CD4-positive, alpha-beta T cell treated with Interferon alpha-2 for 1 hour (primary cell): ENCODE data around the gene SCGN.

Source experiments
- DNase-seq, 2 donors: peaks; one replicate each; pipeline ENCODE4 v3.0.0-alpha.2; 2020 to 2022

The SCGN gene

DNA sequence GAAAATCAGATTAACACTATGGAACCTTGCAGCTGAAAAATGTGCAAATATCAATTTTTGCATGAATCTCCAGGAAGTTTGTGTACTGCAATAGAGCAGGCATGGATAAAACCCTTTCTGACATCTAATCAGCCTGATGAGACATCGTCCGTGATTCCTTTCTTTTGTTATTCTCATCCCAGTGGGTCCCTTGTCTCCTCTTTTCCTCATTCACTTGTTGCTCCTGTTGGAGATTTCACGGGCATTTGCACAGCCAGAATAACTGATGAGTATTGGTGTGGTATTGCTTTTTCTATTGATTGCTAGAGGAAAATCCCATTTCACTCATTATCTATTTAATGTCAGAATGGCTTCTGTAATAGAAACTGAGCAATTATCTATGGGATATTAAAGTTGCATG is 39.9 kb downstream of the SCGN start:
- DNase-seq: no peak

DNA sequence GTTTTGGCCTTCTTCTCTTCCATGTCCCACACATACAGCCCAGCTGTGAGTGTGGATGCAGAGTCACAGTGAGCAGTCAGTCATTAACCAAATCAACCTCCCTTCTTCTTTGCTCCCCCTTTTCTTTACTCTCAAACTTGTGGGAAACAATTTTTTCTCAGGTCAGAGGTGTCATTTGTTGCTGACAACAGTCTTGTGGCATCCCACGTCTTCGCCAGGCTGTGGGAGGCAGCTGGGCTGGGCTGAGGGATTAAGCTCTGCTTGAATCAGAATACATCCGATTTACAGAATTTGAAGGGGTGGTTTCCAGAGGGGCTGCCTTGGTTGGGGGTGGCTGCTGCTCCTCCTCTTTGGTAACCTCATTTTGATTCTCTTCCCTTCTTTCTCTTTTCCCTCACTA is 40.5 kb downstream of the SCGN start:
- DNase-seq: no peak

DNA sequence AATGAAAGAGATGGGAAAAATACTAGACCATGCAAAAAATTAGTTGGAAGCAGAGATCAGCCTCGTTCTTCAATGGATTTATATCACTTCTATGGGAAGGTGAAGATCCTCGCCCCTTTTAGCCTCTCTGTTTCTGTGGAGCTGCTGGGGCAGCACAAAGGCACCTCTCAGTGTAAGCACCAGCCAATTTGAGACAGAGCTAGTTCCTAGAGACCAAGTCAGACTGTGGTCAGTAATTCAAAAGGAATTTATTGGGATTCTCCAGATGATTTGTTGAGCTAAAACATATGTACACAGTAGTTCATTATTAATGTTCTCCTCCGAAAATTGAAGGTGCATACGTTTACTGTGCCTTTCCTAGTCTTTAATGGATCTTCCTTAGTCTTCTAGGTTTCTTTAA is 42.4 kb downstream of the SCGN start:
- no peak for DNase-seq

DNA sequence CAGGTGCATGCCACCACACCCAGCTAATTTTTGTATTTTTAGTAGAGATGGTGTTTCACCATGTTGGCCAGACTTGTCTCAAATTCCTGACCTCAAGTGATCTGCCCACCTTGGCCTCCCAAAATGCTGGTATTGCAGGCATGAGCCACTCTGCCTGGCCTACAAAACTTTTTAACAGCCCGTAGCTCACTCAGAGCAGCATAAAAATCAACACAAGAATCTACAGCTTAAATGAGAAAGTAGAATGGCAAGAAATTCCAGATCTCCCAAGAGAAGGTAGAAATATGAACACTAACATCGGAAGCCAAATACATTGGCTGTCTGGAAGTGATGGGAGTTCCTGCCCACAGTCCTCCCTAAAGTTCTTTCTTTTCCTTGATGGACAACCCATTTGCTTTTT is 43.7 kb downstream of the SCGN start:
- no peak for DNase-seq

DNA sequence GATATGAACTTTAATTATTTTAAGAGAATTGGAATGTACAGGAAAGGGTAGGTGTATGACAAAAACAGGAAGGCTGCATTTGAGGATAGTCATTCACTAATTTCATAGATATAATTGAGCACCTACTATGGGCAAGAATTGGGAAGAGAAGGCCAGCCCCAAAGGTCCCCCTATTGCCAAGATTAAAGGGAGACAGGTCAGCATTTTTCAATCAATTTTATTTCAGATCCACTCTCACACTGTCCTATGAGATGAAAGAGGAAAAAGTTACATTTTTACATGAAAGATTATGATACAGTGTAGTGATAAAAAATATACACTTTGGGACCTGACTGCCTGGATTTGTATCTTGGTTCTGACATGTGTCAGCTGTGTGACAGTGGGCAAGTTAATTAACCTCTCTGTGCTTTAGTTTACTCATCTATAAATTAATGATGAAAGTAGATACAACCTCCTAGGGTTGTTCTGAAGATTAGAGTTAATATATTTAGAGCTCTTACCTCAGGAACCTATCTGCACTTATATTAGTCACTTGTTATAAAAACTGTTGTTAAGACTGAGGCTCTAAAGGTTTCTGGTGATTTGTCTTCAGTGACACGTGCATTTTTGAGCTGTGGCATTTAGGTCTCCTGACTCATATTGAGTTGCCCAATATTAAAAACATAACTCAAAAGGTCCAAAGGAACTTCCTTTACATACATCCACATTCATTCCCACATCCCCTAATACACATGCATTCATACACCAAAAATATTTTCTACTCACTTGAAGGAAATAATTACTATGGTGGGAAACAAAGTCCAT is 45.7 kb downstream of the SCGN start:
- DNase-seq: no peak

DNA sequence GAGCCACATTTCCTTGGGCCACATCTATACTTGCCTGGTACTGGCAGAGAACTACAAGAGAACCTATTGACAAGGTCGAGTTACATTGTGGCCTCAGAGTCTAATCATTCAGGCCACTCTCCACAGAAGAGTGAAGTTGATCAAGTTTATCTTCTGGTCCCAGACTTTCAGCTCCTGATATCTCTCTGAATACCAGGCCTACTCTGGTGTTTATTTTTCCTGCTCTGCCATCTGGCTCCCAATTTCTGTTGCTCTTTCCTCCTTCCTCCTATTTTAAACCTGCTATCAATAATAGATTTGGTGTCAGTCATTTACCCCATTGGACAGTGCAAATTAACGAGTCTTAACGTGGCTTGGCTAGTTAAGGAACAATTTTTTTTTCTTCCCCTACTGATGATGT is 46.6 kb downstream of the SCGN start:
- no peak for DNase-seq

DNA sequence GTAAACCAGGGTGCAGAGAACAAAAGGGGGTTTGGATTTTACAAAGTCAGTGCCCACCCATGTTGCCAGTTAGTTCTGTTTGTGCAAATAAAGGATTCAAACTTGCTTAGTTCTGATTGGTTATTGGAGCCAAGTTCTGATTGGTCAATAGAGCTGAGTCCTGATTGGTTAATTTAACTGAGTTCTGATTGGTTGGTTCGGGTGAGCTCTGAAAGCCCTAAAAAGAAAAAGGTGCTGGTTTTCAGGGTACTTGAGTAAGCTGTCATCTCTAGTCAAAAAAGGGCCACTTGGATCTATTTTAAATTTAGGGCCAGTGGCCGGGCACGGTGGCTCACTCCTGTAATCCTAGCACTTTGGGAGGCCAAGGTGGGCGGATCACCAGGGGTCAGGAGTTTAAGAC is 47.6 kb downstream of the SCGN start:
- no peak for DNase-seq

DNA sequence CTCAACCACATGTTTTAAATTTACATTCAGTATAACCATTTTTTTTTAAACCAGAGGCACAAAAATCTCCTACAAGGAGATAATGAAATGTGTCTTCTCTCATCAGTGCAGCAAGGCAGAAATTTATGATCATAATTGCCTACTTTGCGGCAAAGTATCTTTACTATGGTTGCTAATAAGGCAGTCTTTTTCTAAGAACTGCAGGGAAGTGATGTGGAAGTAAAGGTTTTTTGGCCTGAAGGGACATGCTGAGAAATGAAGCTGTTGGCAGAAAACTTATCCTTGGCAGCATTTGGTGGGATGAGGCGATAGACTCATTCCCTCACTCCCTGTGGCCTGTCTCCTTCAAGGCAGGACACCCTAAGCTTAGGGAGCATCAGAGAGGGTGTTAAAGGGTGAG is 48.7 kb downstream of the SCGN start:
- no peak for DNase-seq

DNA sequence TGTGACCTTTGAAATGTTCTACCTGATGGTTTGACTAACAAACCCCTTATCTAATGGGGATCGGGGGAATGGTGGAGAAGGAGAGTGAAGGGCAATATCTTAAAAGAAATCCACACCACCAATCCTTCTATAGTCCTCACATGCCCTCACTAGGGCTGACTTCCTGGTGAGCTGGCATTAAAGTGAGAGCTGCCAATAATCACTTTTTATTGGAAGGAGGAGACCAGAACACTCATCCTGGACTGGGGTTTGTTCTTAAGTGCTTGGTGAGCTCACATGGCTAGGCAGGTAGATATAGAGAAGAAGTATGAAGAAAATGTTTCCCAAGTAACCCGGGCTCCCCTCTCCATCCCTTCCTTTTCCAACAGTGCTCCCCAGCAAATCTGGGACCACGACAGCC is 49.8 kb downstream of the SCGN start:
- no peak for DNase-seq

DNA sequence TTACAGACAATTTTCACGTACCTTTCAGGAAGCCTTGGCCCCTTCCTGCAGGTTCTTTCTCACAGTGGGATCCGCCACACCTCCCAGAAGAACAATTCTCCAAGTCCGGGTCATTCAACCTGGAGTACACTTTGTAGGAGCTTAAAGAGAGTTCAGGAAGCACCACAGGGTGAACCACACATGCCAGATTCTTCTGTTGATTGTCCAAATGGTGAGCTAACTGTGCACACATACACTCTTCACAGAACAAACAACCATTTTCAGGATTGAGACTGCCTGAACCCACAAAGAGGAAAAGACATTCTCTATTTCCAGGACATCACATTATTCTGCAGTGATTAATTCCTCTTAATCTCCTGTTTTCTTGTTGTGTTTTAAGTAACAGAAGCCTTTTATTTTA is 51.0 kb downstream of the SCGN start:
- no peak for DNase-seq

DNA sequence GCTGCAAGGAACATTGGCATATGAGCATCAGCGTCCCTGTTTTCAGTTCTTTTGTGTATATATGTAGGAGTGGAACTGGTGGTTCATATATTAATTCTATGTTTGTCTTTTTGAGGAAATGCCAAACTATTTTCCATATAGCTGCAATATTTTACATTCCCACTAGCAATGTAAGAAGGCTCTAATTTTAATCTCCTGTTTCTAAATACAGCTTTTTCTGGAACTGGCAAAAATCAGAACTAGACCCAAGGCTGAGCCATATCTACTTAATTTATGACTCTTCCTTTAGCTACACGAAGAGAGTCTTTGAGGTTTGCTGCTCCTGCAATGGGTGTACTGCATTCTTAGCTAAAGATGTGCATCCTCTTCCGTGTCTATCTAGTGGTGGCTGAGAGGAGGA is 52.0 kb downstream of the SCGN start:
- no peak for DNase-seq

DNA sequence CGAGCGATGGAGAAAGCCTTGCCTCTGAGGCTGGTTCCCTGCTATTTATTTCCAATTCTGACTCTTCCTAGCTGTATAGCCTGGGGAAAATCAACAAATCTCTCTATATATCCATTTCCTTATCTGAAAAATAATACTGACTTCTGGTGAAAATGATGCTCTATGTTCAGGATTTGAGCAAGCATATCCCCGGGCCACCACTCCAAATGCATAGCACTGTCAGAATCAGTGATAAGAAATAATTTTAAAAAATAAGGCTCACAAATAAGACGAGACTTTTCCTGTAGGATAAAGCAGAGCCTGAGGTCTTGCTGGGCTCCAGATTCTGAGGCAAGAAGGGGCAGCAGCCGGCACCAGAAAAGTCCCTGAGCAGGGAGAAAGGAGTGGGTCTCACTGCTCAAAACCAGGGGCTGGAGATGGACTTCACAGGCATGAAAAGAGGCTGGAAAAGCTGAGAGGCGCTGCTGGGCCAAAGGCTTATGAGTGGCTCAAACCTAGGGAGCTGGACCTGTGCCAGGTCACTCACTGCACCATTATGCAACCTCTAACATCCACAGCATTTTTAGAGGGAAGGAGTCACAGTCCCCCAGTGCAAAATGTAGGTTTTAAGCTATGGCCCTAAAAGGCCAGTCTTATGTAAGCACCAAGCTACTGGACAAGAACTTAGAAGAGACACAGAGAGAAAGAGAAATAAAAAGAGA is 54.4 kb downstream of the SCGN start:
- DNase-seq: no peak

DNA sequence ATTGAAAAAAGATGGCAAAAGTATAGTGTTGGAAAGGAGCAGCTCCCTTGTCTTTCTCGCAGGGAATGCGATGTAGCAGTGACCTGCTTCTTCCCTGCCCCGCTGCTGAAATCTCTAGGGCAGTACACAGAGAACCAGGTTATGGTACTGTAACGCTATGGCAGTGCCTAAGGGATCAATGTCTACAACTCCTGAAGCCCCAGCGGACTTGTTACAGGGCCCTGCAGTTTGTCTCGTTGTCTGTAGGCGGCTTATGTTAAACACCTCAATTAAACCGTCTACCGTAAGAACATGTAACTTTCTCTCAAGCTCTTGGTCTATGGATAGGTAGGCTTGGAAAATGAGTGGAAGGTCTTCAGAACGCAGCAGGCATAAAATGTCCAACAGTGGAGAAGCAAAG is 57.7 kb downstream of the SCGN start:
- DNase-seq: no peak

DNA sequence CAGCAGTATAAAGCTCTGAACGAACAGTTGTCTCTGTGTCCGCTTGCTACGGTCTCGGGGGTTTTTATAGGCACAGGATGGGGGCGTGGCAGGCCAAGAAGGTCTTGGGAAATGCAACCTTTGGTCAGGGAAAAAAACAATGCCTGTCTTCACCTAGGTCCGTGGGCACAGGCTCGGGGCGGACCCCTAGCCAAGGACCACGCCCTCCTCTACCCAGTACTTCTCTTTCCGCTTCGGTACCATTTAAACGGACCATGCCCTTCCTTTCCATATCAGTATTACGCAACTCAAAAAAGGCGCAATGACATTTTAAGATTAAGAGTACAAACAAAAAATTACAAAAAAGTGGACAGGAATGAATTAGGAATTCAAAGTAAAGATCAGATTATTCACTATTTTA is 58.3 kb downstream of the SCGN start:
- DNase-seq: no peak

DNA sequence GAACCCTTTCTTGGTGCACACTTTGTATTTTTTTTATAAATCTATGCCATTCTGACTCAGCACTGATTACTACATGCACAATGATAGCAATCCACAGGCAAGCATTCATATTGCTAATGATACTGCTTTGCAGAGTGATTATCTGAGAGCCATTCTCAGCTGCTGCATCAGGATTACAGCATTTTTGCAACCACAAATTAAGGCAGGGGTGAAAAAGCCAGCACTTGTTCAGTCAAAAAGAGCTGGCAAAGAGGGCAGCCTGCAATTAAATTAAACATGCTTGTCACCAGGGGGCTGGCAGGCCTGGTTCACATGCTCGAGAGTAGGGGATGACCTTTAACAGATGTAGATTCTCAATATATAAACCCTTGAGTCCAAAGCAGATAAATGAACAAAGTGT is 61.8 kb downstream of the SCGN start:
- no peak for DNase-seq

DNA sequence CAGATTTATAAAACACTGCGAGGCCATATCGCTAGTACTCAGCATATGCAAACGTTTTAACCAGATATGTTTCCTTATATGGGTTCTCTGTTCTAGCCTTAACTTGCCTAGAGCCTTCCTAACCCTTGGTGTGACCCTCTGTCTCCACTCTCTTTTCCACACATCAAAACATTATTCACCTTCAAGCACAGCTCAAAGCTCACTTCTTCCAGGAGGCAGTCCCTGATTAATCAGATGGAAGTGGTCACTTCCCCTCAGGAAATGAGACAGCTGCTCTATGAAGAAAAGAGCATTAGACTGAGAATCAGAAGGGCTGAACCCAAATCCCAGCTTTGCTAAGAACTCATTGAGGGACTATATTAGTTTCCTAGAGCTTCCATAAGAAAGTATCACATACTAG is 62.8 kb downstream of the SCGN start:
- DNase-seq: no peak

DNA sequence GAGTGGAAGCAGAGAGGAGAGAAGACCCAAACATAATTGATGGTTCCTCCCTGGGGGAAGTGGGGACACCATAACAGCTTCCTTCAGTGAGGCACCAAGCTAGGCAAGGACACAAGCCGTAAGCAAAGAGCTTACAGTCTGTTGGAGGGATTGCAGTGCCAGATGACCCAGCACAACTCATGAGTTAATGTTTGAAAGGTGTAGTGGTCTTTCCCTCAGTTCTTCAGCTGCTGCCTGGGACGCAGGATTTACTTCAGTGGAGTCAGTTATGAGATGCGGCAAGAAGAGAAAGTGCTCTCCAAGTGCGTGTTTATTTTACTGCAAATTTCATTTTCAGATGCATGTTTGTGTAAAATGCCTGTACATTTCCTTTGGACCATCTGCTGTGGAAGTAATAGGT is 63.8 kb downstream of the SCGN start:
- no peak for DNase-seq

DNA sequence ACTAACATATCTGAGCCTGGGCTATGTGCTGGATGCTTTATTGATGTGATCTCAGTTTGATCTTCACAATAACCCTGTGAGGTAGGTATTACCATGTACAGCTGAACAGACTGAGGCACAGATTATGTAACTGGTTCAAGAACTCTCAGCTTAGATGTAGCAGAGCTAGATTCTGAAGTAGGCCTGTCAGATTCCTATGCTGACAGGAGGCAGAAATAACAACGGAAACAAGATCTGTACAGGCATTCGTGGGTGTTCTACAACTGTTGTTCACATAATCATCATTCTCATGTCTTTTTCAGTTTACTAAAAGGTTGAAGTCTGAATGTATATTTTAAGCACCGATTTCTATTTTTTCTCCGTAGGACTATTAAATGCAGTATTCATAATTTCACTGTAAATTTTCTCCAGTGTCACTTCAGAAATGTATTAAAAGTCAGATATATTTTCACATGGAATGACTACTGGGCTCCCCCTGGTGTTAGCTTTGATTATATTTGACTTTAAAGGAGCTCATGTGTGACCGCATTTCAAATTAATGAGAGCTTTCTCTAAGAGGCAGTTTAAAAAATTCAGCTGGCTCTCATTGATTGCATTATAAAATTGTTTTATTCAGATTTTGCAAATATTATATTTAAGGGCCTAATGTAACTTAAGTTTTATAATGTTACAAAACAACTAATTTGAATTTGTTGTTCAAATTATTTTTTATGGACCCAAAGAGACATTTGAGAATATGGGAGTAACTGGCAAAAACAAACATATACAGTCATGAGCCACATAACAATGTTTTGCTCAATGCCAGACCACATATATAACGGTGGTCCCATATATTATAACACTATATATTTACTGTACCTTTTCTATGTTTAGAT is 66.1 kb downstream of the SCGN start:
- peak in 1 of 2 donors; percentile 22 for DNase-seq

DNA sequence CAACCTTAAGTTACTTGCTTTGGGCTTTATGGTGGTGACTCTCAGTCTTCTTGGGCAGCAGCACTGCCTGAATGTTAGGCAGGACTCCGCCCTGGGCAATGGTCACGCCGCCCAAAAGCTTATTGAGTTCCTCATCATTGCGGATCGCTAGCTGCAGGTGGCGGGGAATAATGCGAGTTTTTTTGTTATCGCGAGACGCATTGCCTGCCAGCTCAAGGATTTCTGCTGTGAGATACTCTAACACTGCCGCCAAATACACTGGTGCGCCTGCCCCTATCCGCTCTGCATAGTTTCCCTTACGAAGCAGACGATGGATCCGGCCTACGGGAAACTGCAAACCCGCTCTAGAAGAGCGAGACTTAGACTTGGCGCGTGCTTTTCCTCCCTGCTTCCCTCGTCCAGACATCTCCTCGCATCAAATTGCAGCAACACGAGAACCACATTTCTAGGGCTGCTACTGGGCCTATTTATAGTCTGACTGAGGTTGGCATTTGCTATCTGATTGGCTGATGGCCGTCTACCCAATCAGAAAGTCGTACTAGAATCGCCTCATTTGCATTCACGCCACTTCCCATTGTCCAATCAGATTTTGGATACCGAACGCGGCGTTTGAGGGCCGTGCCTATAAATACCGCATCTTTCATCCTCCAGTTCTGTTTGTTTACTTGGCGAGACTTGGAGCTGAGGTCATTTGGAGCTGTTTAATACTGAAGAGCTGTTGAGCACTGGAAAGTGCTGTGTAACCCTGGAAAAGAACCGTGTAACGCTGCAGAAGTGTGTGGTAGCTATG is 74.3 kb downstream of the SCGN start:
- DNase-seq: no peak

DNA sequence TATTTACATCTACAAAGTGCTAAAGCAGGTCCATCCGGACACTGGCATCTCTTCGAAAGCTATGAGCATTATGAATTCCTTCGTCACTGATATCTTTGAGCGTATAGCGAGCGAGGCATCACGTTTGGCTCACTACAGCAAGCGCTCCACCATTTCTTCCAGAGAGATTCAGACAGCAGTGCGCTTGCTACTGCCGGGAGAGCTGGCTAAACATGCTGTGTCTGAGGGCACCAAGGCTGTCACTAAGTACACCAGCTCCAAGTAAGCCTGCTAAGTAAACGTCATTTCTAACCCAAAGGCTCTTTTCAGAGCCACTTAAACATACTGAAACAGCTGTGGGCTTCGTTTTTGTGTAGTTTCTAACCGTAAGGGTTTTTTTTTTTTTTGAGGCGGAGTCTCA is 75.0 kb downstream of the SCGN start:
- DNase-seq: no peak

DNA sequence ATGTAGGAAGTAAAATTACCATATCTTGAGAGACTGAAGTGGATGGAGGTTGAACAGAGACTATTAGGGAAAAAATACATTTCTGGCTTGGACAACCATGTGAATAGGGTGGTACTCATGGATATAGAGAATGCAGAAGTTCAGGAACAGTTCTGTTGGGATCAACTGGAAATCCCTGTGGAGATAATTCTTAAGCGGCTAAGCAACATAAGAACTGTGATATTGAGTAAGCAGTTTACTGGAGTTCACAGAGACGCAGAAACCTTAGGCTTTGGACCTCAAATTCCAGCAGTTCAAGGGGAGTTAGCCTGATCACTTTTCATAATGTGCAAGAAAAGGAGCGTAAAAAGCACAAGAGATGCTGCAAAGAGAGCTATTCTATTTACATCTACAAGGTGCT is 78.9 kb downstream of the SCGN start:
- DNase-seq: no peak

DNA sequence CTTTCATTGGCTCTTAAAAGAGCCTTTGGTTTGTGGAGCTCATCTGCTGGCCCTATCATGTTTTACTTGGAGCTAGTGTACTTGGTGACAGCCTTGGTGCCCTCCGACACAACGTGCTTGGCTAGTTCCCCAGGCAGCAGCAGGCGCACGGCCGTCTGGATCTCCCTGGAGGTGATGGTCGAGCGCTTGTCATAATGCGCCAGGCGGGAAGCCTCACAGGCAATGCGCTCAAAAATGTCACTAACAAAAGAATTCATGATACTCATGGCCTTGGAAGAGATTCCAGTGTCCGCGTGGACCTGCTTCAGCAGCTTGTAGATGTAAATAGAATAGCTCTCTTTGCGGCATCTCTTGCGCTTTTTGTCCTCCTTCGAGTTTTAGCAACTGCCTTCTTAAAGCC is 79.7 kb downstream of the SCGN start:
- DNase-seq: no peak
